Loucy (cell line): ENCODE results near the gene SUPT6H.

Experiments used
- H2AFZ ChIP-seq: fragments of 200-600 bp; sonication (generic); 2 replicates; pipeline ENCODE4 v1.6.0; 2016; ENCODE audit warnings: antibody characterized with exemption, mild to moderate bottlenecking, low read length, moderate library complexity
- H3F3A ChIP-seq: fragments of 200-600 bp; 2 replicates; pipeline ENCODE4 v1.6.0; 2016; ENCODE audit warnings: antibody characterized with exemption, low read depth, mild to moderate bottlenecking
- H3K27me3 ChIP-seq: fragments of 200-600 bp; sonication (generic); 2 replicates; pipeline ENCODE4 v1.6.1; 2014; ENCODE audit warnings: low read length, mild to moderate bottlenecking; ENCODE audit not compliant: insufficient read depth, poor library complexity, severe bottlenecking
- H3K36me3 ChIP-seq: fragments of 200-600 bp; sonication (generic); 2 replicates; pipeline ENCODE4 v1.6.1; 2016; ENCODE audit warnings: low read length; ENCODE audit not compliant: insufficient read depth
- H3K4me1 ChIP-seq: fragments of 200-600 bp; sonication (generic); 2 replicates; pipeline ENCODE4 v1.5.1; 2014; ENCODE audit warnings: low read length, mild to moderate bottlenecking; ENCODE audit not compliant: insufficient read depth, poor library complexity, severe bottlenecking
- H3K4me2 ChIP-seq: fragments of 200-600 bp; sonication (generic); 2 replicates; pipeline ENCODE4 v1.6.0; 2014; ENCODE audit warnings: antibody characterized with exemption, low read length, low read depth, mild to moderate bottlenecking; ENCODE audit not compliant: poor library complexity, severe bottlenecking
- H3K4me3 ChIP-seq: fragments of 200-600 bp; sonication (generic); 2 replicates; pipeline ENCODE4 v1.5.1; 2014; ENCODE audit warnings: low read length, mild to moderate bottlenecking, mixed read lengths; ENCODE audit not compliant: poor library complexity, severe bottlenecking
- H3K79me2 ChIP-seq: fragments of 200-600 bp; sonication (generic); 2 replicates; pipeline ENCODE4 v1.6.1; 2014; ENCODE audit warnings: low read length; ENCODE audit not compliant: insufficient read depth
- H3K9ac ChIP-seq: fragments of 200-600 bp; sonication (generic); 2 replicates; pipeline ENCODE4 v1.6.0; 2014; ENCODE audit warnings: mild to moderate bottlenecking, low read depth, low read length, moderate library complexity; ENCODE audit not compliant: poor library complexity, severe bottlenecking
- H3K9me2 ChIP-seq: fragments of 200-600 bp; sonication (generic); replicated peaks from 2 replicates; pipeline ENCODE4 v1.6.1; 2016; ENCODE audit warnings: low read depth, low read length, mixed read lengths
- H3K9me3 ChIP-seq: fragments of 200-600 bp; sonication (generic); 2 replicates; pipeline ENCODE4 v1.6.1; 2014; ENCODE audit warnings: mild to moderate bottlenecking, antibody characterized with exemption, low read length, low read depth; ENCODE audit not compliant: insufficient read depth
- H4K20me1 ChIP-seq: fragments of 200-600 bp; sonication (generic); 2 replicates; pipeline ENCODE4 v1.6.0; 2014; ENCODE audit warnings: antibody characterized with exemption, low read length, mild to moderate bottlenecking; ENCODE audit not compliant: insufficient read depth, poor library complexity, severe bottlenecking
- EZH2phosphoT487 ChIP-seq: fragments of 200-600 bp; IDR thresholded peaks from 2 replicates; pipeline ENCODE4 v1.6.1; 2018; ENCODE audit warnings: antibody characterized with exemption, mild to moderate bottlenecking, moderate library complexity, borderline replicate concordance
- TF ChIP-seq, protein P1 (sequence below): fragments of 200-600 bp; sonication (generic); conservative IDR thresholded peaks from 2 replicates; pipeline ENCODE4 v1.5.1; 2014; ENCODE audit warnings: mild to moderate bottlenecking, antibody characterized with exemption, low read length

SUPT6H gene

DNA sequence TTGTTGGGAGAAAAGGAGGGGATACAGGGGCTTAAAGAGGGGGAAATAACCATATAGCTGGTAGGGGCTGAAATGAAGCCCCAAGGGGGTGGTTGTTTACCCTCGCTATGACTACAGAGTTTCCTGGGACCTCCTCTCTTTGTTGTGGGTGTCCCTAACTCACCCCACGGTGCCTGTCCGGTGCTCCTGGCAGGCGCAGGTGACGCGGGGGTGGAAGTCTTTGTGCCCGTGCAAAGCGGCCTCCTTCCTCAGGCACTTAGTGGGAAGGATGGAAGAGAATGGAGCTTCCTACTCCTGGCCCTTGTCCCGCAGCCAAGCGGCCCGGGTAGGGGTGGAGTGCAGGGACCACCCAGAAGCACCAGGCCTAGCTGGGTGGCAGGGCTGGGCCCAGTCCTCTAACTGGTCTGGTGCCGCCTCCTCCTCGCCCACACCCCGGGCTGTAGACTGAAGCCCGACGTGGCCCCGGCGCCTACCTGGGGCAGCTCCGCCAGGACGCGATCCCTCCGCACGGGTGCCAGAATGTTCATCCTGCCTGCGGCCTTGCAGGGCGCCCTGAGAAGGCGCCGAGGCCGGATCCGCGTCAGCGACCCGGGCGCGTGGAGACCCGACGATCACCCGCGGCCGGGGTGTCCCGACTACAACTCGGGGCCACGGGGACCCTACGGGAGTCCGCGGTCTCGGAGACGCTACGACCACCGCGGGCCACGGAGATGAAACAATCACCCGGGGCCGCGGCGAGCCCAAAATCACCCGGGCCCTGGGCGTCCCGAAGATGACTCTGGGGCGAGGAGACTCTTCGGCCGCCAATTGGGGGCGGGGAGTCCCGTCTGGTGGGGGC lies 55.0 kb downstream of the SUPT6H start:
- H3K36me3 ChIP-seq = peaks cover 13% of the 10 kb centered on the region; the same call in 1 of the 2 replicates
- peaks cover 20% of the 10 kb centered on the region for H4K20me1 ChIP-seq
- H3K79me2 ChIP-seq = peaks cover 22% of the 10 kb centered on the region
- H2AFZ ChIP-seq = no peak overlapping the region
- no peak overlapping the region for H3K4me3 ChIP-seq
- H3K9me3 ChIP-seq = no peaks in the 10 kb centered on the region
- no peaks in the 10 kb centered on the region for H3F3A ChIP-seq
- H3K4me2 ChIP-seq = no peak overlapping the region
- TF ChIP-seq, protein P1, sequence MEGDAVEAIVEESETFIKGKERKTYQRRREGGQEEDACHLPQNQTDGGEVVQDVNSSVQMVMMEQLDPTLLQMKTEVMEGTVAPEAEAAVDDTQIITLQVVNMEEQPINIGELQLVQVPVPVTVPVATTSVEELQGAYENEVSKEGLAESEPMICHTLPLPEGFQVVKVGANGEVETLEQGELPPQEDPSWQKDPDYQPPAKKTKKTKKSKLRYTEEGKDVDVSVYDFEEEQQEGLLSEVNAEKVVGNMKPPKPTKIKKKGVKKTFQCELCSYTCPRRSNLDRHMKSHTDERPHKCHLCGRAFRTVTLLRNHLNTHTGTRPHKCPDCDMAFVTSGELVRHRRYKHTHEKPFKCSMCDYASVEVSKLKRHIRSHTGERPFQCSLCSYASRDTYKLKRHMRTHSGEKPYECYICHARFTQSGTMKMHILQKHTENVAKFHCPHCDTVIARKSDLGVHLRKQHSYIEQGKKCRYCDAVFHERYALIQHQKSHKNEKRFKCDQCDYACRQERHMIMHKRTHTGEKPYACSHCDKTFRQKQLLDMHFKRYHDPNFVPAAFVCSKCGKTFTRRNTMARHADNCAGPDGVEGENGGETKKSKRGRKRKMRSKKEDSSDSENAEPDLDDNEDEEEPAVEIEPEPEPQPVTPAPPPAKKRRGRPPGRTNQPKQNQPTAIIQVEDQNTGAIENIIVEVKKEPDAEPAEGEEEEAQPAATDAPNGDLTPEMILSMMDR = no peak
- TF ChIP-seq EZH2phosphoT487 = no peak
- peaks cover 17% of the 10 kb centered on the region for H3K4me1 ChIP-seq
- H3K9me2 ChIP-seq = no peaks in the 10 kb centered on the region
- peaks cover 6% of the 10 kb centered on the region for H3K27me3 ChIP-seq
- no peak overlapping the region for H3K9ac ChIP-seq

DNA sequence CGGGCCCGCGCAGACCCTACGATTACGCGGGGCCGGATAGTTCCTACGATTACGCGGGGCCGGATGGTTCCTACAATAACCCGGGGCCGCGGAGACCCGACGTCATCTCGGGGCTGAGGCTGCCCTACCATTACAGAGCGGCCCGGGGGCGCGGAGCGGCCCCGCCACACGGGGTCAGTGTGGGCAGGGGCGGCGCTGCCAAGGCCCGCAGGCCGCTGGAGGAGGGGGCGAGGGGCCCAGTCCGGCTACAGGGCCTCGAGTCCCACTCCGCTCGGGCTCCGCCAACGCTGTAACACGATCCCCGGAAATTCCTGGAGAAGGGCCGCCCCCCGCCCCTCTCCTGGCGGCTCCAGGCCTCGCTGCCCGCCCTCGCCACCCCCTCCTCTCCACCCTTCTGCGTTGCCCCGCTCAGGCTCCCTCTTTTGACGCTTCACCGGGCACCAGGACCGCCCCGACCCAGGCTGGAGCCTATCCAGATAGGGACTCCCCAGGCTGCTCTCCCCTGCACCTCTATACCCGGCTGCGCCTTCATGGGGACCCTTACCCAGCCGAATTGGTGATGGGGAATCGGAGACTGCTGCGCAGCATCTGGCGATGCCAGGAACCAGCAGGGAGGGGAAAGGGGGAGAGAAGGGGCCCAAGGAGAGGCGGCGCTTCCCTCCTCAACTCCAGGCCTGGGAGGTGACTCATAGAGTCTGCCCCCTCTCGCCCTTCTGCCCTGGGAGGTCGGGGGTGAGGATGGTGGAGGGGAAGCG lies 55.8 kb downstream of the SUPT6H start, which contains the start of gene RAB34:
Gene RAB34, minus strand, starts transcription at position 291 of the 755 bp plus-strand sequence. CDS start 602 bp downstream, outside the sequence.
- H3K4me1 ChIP-seq = peaks cover 21% of the 10 kb centered on the region
- no peak within 1 kb of the TSS for H3K4me2 ChIP-seq

DNA sequence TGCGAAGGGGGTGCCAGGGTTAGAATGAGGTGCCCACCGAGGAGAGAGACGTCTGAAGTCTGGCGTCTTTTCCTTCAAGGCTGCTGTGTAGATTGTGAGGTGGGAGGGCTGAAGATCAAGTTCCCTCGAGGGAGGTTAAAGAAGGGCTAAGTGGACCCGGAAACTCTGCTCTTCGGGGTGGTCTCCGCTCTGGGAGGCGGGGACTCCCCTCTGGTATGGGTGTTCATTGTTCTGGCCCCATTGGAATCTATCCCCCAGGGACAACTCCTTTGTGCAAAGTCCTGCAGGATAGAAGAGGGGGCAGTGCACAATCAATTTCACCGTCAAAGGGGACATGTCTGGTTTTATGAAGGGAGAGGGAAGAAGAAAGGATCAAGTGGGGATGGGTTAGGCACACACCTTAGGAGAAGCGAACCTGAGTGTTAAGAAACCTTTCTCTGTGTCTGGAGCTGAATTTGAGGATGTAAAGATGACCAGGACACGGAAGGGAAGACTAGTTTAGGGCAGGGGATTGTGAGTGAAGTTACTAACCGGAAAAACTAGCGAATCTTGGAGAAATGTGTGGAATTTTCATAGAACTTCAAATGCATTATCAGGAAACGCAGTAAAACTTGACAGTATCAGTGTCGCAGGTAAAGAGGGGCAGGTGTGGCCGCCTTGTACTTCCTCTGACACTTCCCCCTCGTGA lies 56.5 kb downstream of the SUPT6H start:
- Histone ChIP-seq H3F3A (peaks cover 7% of the 10 kb centered on the region; the same call in 1 of the 2 replicates), H3K36me3 (peaks cover 28% of the 10 kb centered on the region; the same call in 1 of the 2 replicates), H2AFZ (no peak overlapping the region), H3K9me2 (no peaks in the 10 kb centered on the region), H3K4me1 (peaks cover 22% of the 10 kb centered on the region), H3K4me2 (peak overlapping the region; percentile 73), H3K9me3 (no peaks in the 10 kb centered on the region), H3K79me2 (peaks cover 37% of the 10 kb centered on the region), H3K9ac (no peak overlapping the region), H3K4me3 (no peak overlapping the region), H3K27me3 (peaks cover 6% of the 10 kb centered on the region), H4K20me1 (peaks cover 35% of the 10 kb centered on the region)
- TF ChIP-seq, protein P1 = no peak
- TF ChIP-seq EZH2phosphoT487 = no peak

More for the DNA sequence above, 55.8 kb downstream of the SUPT6H start, which contains the start of gene RAB34:
- Histone ChIP-seq H3K79me2 (peaks cover 30% of the 10 kb centered on the region), H3K9ac (no peak within 1 kb of the TSS), H3K36me3 (peaks cover 21% of the 10 kb centered on the region; the same call in 1 of the 2 replicates), H3K9me3 (no peaks in the 10 kb centered on the region), H3K27me3 (peaks cover 6% of the 10 kb centered on the region), H2AFZ (no peak within 1 kb of the TSS), H3K9me2 (no peaks in the 10 kb centered on the region), H3F3A (no peaks in the 10 kb centered on the region), H3K4me3 (no peak within 1 kb of the TSS), H4K20me1 (peaks cover 28% of the 10 kb centered on the region)
- no peak for TF ChIP-seq EZH2phosphoT487
- TF ChIP-seq, protein P1 = no peak
